Gastrocnemius medialis (tissue), 4 donors: Measurements from ENCODE around the gene SAMD8. TPM values are rescaled to one million over a fixed set of nuclear protein-coding genes. Genes with fewer than 3 reads are reported as not detected.

Experiments
- ATAC-seq, 2 donors: fragments of 150-250 bp; one replicate each; pipeline ENCODE4 v1.9.1; 2016
- DNase-seq, 2 donors: peaks; one replicate each; pipeline ENCODE4 v3.0.0-alpha.2; 2019
- H3K27ac ChIP-seq, 4 donors: fragments of 200-600 bp; sonication (generic); 1 replicate in 1 of 4; 2 replicates in 3 of 4; pipeline ENCODE4 v1.5.1; 2016 to 2018; ENCODE audit warnings: mild to moderate bottlenecking in 2 of 4, moderate library complexity in 1 of 4
- H3K27me3 ChIP-seq, 3 donors: fragments of 200-600 bp; sonication (generic) in 2 of 3; 1 replicate in 1 of 3; 2 replicates in 2 of 3; pipeline versions ENCODE4 v1.5.1 to v1.6.0; 2016 to 2019; ENCODE audit warnings: mild to moderate bottlenecking in 1 of 3, moderate library complexity in 1 of 3
- H3K36me3 ChIP-seq, 2 donors: fragments of 200-600 bp; sonication (generic) in 1 of 2; one replicate each; pipeline ENCODE4 v1.5.1; 2017 to 2018
- H3K4me1 ChIP-seq, 2 donors: fragments of 200-600 bp; sonication (generic) in 1 of 2; one replicate each; pipeline ENCODE4 v1.5.1; 2016 to 2017; ENCODE audit warnings: mild to moderate bottlenecking in 2 of 2
- H3K4me3 ChIP-seq, 4 donors: fragments of 200-600 bp; sonication (generic) in 3 of 4; 1 replicate in 1 of 4; 2 replicates in 3 of 4; pipeline ENCODE4 v1.5.1; 2016 to 2019; ENCODE audit warnings: mild to moderate bottlenecking in 2 of 4
- H3K9me3 ChIP-seq, 3 donors: fragments of 200-600 bp; sonication (generic) in 2 of 3; 1 replicate in 1 of 3; 2 replicates in 2 of 3; pipeline ENCODE4 v1.5.1; 2016 to 2019
- CTCF ChIP-seq, 5 experiments: fragments of 450-650 bp in 3 of 5; fragments of 200-600 bp in 2 of 5; sonication (generic) in 2 of 5; IDR thresholded peaks in 4 of 5; conservative IDR thresholded peaks in 1 of 5; 1 replicate in 4 of 5; 2 replicates in 1 of 5; pipeline ENCODE4 v1.5.1; 2016 to 2019; ENCODE audit warnings: antibody characterized with exemption in 5 of 5, mild to moderate bottlenecking in 3 of 5, moderate library complexity in 3 of 5
- POLR2A ChIP-seq, 2 donors: fragments of 450-650 bp; IDR thresholded peaks; one replicate each; pipeline ENCODE4 v1.6.1; 2017; ENCODE audit warnings: antibody characterized with exemption in 2 of 2, mild to moderate bottlenecking in 2 of 2, moderate library complexity in 2 of 2
- in situ Hi-C, 4 donors: fragments of 200-750 bp; cut with MboI; loops; one replicate each; pipeline versions ENCODE4 v1.15.0 to v1.8.0; 2017; ENCODE audit warnings: low sequenced_read_pairs in 4 of 4
- intact Hi-C: fragments of 100-400 bp; cut with DNase I; formaldehyde crosslinking; loops from one replicate; pipeline ENCODE4 v1.15.1; 2023; ENCODE audit warnings: low total_unique reads
- total RNA-seq, 4 donors: library from RNA; depleted of rRNA; stranded (reverse); fragments of >200 nt; gene quantifications; one replicate each; pipeline versions ENCODE4 v1.1.0 to v1.2.3, GENCODE V29; 2016

Gene SAMD8
- total RNA-seq, 4 donors from 2014 or later = 46.2 to 125 (median 68.9) TPM

GRCh38 chr10:75176736-75177135 lies 65.3 kb downstream of the SAMD8 start:
- Histone ChIP-seq H3K4me1 (peaks cover 0 to 4% of the 10 kb centered on the region in 2 donors), H3K36me3 (peaks cover 0 to 10% of the 10 kb centered on the region in 2 donors), H3K27ac (no peak overlapping the region), H3K4me3 (no peak overlapping the region), H3K9me3 (no peaks in the 10 kb centered on the region), H3K27me3 (no peaks in the 10 kb centered on the region)
- in situ Hi-C loops (no loop called here), intact Hi-C loops (loop anchor here (10.0 kb wide), 1 partner anchor 1022 kb away; the partner anchor contains the start of genes ADK and AP3M1)
- no peak for DNase-seq
- TF ChIP-seq POLR2A (IDR thresholded peaks at IDR 0.05) (no peak), CTCF (IDR thresholded peaks at IDR 0.05 in 4 of 5, conservative IDR thresholded peaks at IDR 0.05 in 1 of 5) (no peak)
- no peak for ATAC-seq

- no peak overlapping the region for H3K27ac ChIP-seq
- in situ Hi-C loops = no loop called here
- no peaks in the 10 kb centered on the region for H3K9me3 ChIP-seq
- intact Hi-C loops = loop anchor here (10.0 kb wide), 1 partner anchor 1025 kb away; the partner anchor contains the start of genes ADK and AP3M1
- no peaks in the 10 kb centered on the region for H3K27me3 ChIP-seq
- peaks cover 0 to 4% of the 10 kb centered on the region in 2 donors for H3K4me1 ChIP-seq
- H3K4me3 ChIP-seq = no peak overlapping the region
- H3K36me3 ChIP-seq = peaks cover 0 to 16% of the 10 kb centered on the region in 2 donors
- ATAC-seq (no peak), DNase-seq (no peak)
- TF ChIP-seq CTCF (IDR thresholded peaks at IDR 0.05 in 4 of 5, conservative IDR thresholded peaks at IDR 0.05 in 1 of 5) (no peak), POLR2A (IDR thresholded peaks at IDR 0.05) (no peak)
These were observed 68.3 kb downstream of the SAMD8 start for GRCh38 chr10:75179657-75180177.

- Histone ChIP-seq H3K4me1 (peaks cover 0 to 4% of the 10 kb centered on the region in 2 donors), H3K4me3 (no peak overlapping the region), H3K9me3 (no peaks in the 10 kb centered on the region), H3K27ac (no peak overlapping the region), H3K27me3 (no peaks in the 10 kb centered on the region), H3K36me3 (peaks cover 0 to 16% of the 10 kb centered on the region in 2 donors)
- no peak for TF ChIP-seq CTCF (IDR thresholded peaks at IDR 0.05 in 4 of 5, conservative IDR thresholded peaks at IDR 0.05 in 1 of 5)
- no peak for TF ChIP-seq POLR2A (IDR thresholded peaks at IDR 0.05)
- intact Hi-C loops = no loop called here
- DNase-seq = no peak
- ATAC-seq = no peak
- in situ Hi-C loops = no loop called here
These were observed 69.1 kb downstream of the SAMD8 start for GRCh38 chr10:75180592-75180991.

- DNase-seq = no peak
- no peak overlapping the region for H3K27ac ChIP-seq
- H3K9me3 ChIP-seq = no peaks in the 10 kb centered on the region
- no peak for TF ChIP-seq POLR2A (IDR thresholded peaks at IDR 0.05)
- no peak for TF ChIP-seq CTCF (IDR thresholded peaks at IDR 0.05 in 4 of 5, conservative IDR thresholded peaks at IDR 0.05 in 1 of 5)
- H3K4me1 ChIP-seq = peaks cover under 1 to 6% of the 10 kb centered on the region in 2 donors
- H3K36me3 ChIP-seq = peaks cover 0 to 16% of the 10 kb centered on the region in 2 donors
- in situ Hi-C loops (no loop called here), intact Hi-C loops (no loop called here)
- H3K4me3 ChIP-seq = no peak overlapping the region
- H3K27me3 ChIP-seq = no peaks in the 10 kb centered on the region
- no peak for ATAC-seq
These were observed 69.6 kb downstream of the SAMD8 start for GRCh38 chr10:75181073-75181472.
